ENCODE results near the gene DCD. TPM values are rescaled to one million over a fixed set of nuclear protein-coding genes. Genes with fewer than 3 reads are reported as not detected.

DCD gene
- total and polyA plus RNA-seq, 2 of the 8 experiments (the other 6 are each of a cell fraction or from before 2014, with no cell fraction given), result not detected

DNA sequence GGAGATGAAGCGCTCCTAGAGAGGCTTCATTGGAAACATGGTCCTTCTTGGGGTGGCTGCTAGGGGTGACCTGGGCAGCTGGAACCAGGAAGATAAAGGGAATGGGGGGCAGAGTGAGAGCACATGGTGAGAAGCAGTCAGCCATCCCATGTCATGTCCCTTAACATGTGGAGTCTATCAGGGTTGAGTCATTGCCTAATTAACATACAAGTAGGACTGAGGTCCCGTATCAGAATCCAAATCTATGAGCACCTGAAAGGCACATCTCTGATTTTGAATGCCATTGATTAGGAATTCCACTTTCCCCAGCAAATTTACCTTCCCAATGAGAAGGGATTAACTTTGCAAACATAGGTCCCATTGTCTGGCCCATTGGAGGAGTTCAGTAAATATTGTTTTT lies 39.4 kb downstream of the DCD start:
- Histone ChIP-seq H3K23me2 (ENCODE audit: low read depth, low read length) (no peaks in the 10 kb centered on the region), H4K5ac (ENCODE audit: insufficient read length, low read depth, low read length) (no peak overlapping the region), H3K79me2 (ENCODE audit: control insufficient read depth in 1 of 2, insufficient read depth in 2 of 2, low read length in 2 of 2) (no peaks in the 10 kb centered on the region), H2BK5ac (ENCODE audit: low read depth, low read length) (no peak overlapping the region), H3K9ac (replicated peaks in 1 of 4; ENCODE audit: extremely low read depth in 1 of 4, low read depth in 3 of 4, low read length in 3 of 4) (no peak overlapping the region), H4K91ac (replicated peaks; ENCODE audit: insufficient read length, low read length) (no peak overlapping the region), H2BK20ac (ENCODE audit: low read length) (no peak overlapping the region), H2BK15ac (ENCODE audit: low read length) (no peak overlapping the region), H4K20me1 (replicated peaks in 1 of 2; ENCODE audit: control insufficient read depth in 1 of 2, insufficient read depth in 2 of 2, low read length in 2 of 2) (no peaks in the 10 kb centered on the region), H2BK12ac (ENCODE audit: low read depth, low read length) (no peak overlapping the region), H3K23ac (ENCODE audit: insufficient read length) (no peak overlapping the region), H3K4ac (replicated peaks; ENCODE audit: insufficient read length, low read depth, low read length) (no peak overlapping the region), H3K79me1 (ENCODE audit: low read depth, low read length) (no peaks in the 10 kb centered on the region), H3K4me3 (ENCODE audit: extremely low read depth in 1 of 4, insufficient read depth in 2 of 4, low read depth in 3 of 4, low read length in 4 of 4) (no peak overlapping the region), H2AK5ac (ENCODE audit: low read depth, low read length) (no peak overlapping the region), H3K14ac (ENCODE audit: insufficient read length) (no peak overlapping the region), H4K8ac (ENCODE audit: extremely low read depth, insufficient read depth, low read length) (no peak overlapping the region), H3K56ac (replicated peaks; ENCODE audit: insufficient read length, low read depth, low read length) (no peak overlapping the region), H3K4me2 (ENCODE audit: insufficient read depth in 1 of 2, low read depth in 2 of 2, low read length in 2 of 2) (no peak overlapping the region), H3K36me3 (ENCODE audit: control insufficient read depth in 2 of 4, insufficient read depth in 4 of 4, low read length in 3 of 4) (no peaks in the 10 kb centered on the region), H3K4me1 (replicated peaks in 1 of 4; ENCODE audit: control insufficient read depth in 3 of 4, insufficient read depth in 4 of 4, low read length in 3 of 4) (no peaks in the 10 kb centered on the region), H2BK120ac (replicated peaks; ENCODE audit: low read depth, low read length) (no peak overlapping the region), H2AFZ (ENCODE audit: low read length) (no peak overlapping the region), H3K18ac (ENCODE audit: extremely low read depth, low read length) (no peak overlapping the region), H3K27me3 (replicated peaks in 1 of 4; ENCODE audit: control insufficient read depth in 3 of 4, extremely low read depth in 1 of 4, insufficient read depth in 3 of 4, low read length in 3 of 4) (peaks cover 4 to 59% (median 33%) of the 10 kb centered on the region in 4 experiments), H3K9me3 (ENCODE audit: insufficient read depth in 2 of 2, low read depth in 1 of 2, low read length in 1 of 2) (no peaks in the 10 kb centered on the region), H3K27ac (ENCODE audit: low read depth, low read length) (no peak overlapping the region)
- FAIRE-seq (no peak), DNase-seq (ENCODE audit: low read depth in 1 of 2, low spot score in 2 of 2) (no peak)
- CTCF ChIA-PET (ENCODE audit: partially characterized antibody), result interaction anchor here (0.7 to 2.6 kb wide), 10 partner anchors 10 to 141 kb away, joined by 3 to 9 read pairs (median 4); no protein-coding TSS in a partner anchor
- 88% methylated on average over 2 of the region's 2 CpGs; no CpG with 5 or more reads in 1 of the 2 experiments for WGBS, 2 experiments (ENCODE audit: extremely low coverage in 1 of 2, insufficient coverage in 1 of 2, insufficient read length in 1 of 2, insufficient replicate concordance in 2 of 2, low coverage in 1 of 2, low lambda C conversion rate in 2 of 2, missing lambda C conversion rate in 1 of 2)
- POLR2A ChIA-PET (ENCODE audit: partially characterized antibody), result no interaction called here
- TF ChIP-seq EZH2 (IDR thresholded peaks at IDR 0.05; ENCODE audit: low read depth, low read length, severe bottlenecking), result no peak
- no peak for TF ChIP-seq RAD21 (IDR thresholded peaks at IDR 0.05 in 1 of 2, conservative IDR thresholded peaks at IDR 0.05 in 1 of 2; ENCODE audit: low read depth in 2 of 2, low read length in 2 of 2)
- no peak for TF ChIP-seq JUN (IDR thresholded peaks at IDR 0.05; ENCODE audit: low read depth, low read length)
